ENCODE data around the gene NDE1. TPM values are rescaled to one million over a fixed set of nuclear protein-coding genes. Genes with fewer than 3 reads are reported as not detected.
A peak's percentile ranks its signal among the peaks of the same experiment; 100 is the strongest.
"Not testable (repeated sequence)": the region's sequence is repeated elsewhere in the genome, so short reads cannot be mapped to it uniquely, and the experiment has no call there.

Gene NDE1
- total RNA-seq, 1 donor from 2014 or later: 4.2 TPM

- no peak for DNase-seq
Measured at GRCh38 chr16:15699819-15700218, 49.8 kb downstream of the NDE1 start.

- no peak for DNase-seq
Measured at GRCh38 chr16:15701367-15701766, 51.3 kb downstream of the NDE1 start.

GRCh38 chr16:15701975-15702970 lies 52.2 kb downstream of the NDE1 start:
- DNase-seq: no peak

GRCh38 chr16:15703029-15703736 lies 53.1 kb downstream of the NDE1 start:
- no peak for DNase-seq

- peak; percentile 60 for DNase-seq
Measured at GRCh38 chr16:15704545-15704987, 54.5 kb downstream of the NDE1 start.

DNA sequence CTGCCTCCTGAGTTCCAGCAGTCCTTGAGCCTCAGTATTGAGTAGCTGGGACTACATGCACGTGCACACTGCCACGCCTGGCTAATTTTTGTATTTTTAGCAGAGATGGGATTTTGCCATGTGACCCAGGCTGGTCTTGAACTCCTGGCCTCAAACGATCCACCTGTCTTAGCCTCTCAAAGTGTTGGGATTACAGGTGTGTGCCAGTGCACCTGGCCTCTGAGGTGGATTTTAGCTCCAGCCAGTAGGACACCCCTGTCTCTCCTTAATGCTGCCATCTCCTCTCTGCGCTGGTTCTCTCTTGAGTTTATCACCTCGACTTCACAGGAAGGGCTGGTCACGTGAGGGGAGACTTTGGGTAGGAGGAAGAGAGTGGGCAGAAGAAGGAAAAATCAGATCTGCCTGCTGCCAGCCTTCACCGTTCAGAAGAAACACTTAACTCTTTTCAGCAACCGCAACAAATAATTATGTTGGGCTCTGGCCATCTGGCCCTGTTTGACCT lies 55.1 kb downstream of the NDE1 start:
- no peak for DNase-seq

DNA sequence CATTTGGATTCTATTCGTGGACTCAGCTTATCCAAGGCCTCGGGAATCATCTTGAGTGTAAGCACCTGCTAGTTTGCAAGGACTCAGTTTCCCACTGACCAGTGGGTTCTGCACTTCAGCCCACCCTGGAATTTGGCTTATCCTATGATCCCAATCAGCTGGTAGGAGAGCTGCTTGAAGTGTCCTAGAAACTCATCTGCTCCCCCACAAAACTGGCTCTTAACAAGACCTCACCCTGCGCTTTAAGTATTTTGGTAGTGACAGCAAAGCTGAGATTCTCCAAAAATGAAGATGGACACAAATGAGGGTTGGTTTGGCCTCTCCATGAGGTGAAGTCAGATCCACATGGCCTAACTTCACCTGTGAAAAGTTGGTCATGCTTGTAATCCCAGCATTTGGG lies 57.3 kb downstream of the NDE1 start:
- DNase-seq: no peak

DNA sequence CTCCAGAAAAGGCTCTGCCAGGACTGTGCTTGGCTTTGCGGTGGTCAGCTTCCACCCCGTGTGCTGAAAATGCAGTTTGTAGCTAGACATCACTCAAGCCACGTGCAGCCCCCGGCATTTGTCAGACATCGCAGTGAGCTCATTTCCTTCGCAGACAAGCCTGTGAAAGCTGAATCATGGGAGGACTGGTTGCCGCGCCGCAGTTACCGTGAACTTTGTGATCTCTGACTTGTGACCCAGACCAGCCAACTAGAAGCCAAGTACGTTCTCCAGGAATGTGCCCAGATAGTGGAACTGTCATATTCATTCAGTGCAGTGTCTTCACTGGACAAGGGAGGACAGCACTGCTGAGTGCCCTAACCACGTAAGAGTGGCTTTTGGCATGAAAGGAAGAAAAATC lies 58.1 kb downstream of the NDE1 start:
- no peak for DNase-seq

- no peak for DNase-seq
Measured at GRCh38 chr16:15708997-15709396, 59.0 kb downstream of the NDE1 start.

- no peak for DNase-seq
Measured at GRCh38 chr16:15714393-15715172, 64.5 kb downstream of the NDE1 start.

GRCh38 chr16:15715221-15715620 lies 65.2 kb downstream of the NDE1 start:
- DNase-seq: no peak

DNA sequence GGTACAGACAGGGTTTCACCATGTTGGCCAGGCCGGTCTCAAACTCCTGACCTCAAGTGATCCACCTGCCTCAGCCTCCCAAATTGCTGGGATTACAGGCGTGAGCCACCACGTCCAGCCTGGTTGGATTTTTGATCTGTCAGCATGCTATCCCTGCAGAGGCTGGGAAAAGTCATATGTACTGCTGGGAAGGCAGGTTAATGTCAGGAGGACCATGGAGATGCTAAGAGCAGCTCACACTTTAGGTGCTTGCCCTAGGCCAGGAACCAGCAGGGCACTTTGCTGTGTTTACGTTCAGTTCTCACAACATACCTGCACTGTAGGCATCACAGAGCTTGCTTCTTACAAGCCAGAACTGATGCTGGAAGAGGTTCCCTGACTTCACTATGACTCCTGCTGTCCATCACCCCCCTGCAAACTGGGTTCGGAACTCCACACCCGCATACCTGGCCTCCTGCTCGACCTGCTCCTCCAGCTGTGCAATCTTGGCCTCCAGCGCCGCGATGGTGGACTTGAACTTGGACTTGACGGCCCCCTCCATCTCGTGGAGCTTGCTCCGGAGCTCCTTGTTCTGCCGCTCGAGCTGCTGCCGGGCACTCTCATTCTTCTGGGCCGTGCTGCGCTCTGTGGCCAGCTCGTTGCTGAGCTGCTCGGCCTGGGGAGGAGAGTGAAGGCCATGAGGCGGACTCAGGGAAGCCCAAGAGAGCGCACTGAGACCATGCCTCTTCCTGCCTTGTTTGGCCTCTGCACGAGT lies 66.8 kb downstream of the NDE1 start:
- no peak for DNase-seq

GRCh38 chr16:15721018-15721417 lies 71.0 kb downstream of the NDE1 start:
- DNase-seq: no peak

- no peak for DNase-seq
Measured at GRCh38 chr16:15723808-15724207, 73.8 kb downstream of the NDE1 start.

DNA sequence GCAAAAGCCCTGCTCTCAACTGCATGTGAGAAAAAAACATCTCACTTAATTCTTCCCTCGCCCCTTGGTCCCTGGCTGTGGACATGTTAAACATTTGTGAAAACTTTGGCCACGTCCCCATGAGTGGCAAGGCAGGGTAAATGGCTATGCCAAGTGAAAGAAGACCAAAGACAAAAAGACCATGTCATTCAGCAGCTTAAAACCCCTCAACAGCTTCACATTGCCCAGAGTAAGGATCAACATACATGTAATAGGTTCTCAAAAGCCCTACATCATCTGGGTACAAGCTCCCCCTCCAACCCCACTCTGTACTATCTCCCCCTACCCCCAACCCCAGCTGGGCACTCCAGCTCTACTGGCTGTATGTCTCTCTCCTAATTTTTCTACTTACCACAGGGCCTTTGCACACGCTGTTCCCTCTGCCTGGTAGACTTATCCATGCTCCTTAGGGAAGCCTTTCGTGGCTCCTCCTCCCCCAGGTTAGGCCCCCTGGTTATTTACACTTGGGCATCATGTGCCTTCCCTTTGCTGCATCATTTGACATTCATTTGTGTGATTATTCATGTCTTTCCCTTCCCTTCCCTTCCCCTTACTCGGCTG lies 75.7 kb downstream of the NDE1 start:
- DNase-seq: no peak

GRCh38 chr16:15726715-15727114 lies 76.7 kb downstream of the NDE1 start:
- DNase-seq: no peak

- not testable (repeated sequence) for DNase-seq
Measured at GRCh38 chr16:15727697-15728096, 77.7 kb downstream of the NDE1 start.

DNA sequence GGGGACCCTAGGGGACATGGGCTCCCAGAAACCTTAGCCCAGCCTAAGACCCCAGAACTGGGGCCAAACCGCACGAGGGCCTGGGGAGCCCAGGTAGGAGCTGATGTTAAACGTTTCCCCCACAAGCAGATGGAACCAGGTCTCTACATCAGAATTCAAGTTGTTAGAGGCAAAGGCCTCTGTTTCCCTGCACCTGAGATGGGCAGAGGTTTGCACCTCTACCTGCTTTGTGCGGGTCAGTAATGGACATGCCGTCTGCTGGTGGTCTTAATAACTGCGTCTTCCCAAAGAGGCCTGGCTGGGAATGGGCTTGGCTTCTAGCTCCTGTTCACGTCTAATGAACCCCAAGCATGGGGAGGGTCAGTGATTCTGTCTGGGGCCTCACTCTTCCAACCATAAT lies 79.1 kb downstream of the NDE1 start:
- DNase-seq: no peak

DNA sequence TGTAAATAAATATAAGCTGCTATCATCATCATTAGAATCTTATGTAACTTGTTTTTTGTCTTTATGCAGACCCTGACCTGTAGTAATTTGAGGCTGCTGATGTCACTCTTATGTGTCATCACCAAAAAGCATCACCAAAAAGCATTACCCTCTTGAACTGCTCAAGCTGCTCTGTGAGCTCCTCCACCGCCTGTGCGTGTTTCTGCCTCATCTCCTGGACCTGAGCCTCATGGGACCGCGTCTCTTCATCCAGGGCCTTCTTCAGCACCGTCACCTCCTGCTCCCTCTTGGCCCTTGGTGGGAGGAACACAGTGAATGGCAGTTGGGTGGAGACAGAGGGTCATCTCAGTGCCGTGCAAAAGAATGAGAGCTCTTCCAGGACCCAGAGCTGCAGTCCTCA lies 82.4 kb downstream of the NDE1 start:
- no peak for DNase-seq

GRCh38 chr16:15735610-15736009 lies 85.6 kb downstream of the NDE1 start:
- no peak for DNase-seq

DNA sequence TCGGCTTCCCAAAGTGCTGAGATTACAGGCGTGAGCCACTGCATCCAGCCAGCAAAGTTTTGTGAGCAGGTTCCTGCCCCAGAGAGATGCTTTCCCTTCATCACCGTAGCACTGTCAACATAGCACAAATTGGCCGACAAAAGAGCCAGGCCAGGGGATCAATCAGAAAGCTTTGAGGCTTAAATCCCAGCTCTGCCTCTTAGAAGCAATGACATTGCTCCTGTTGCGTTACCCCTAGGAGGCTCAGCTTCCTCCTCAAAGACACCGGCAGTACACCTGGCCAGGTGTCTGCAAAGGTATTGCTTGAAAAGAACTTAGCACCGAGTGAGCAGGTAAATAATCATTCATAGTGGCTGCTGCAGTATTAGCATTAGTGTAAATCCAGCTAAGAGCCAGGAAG lies 86.5 kb downstream of the NDE1 start:
- no peak for DNase-seq

Measured in occipital lobe (tissue), 2 donors.